C4-2B (cell line): ENCODE measurements around the gene RBM22.

Experiments used
- H3K27ac ChIP-seq: fragments of 450-650 bp; 2 replicates; pipeline ENCODE4 v1.5.1; 2017
- CTCF ChIP-seq: fragments of 450-650 bp; conservative IDR thresholded peaks from 2 replicates; pipeline ENCODE4 v1.5.1; 2017; ENCODE audit warnings: mild to moderate bottlenecking
- ZFX ChIP-seq: fragments of 450-650 bp; IDR thresholded peaks from 2 replicates; pipeline ENCODE4 v1.6.1; 2017

RBM22 gene

GRCh38 chr5:150644514-150644913 lies 56.3 kb downstream of the RBM22 start:
- TF ChIP-seq ZFX (no peak), CTCF (no peak)
- no peak overlapping the region for H3K27ac ChIP-seq

- no peak for TF ChIP-seq CTCF
- no peak for TF ChIP-seq ZFX
- H3K27ac ChIP-seq: no peak overlapping the region
Measured at GRCh38 chr5:150644058-150644457, 56.8 kb downstream of the RBM22 start.

DNA sequence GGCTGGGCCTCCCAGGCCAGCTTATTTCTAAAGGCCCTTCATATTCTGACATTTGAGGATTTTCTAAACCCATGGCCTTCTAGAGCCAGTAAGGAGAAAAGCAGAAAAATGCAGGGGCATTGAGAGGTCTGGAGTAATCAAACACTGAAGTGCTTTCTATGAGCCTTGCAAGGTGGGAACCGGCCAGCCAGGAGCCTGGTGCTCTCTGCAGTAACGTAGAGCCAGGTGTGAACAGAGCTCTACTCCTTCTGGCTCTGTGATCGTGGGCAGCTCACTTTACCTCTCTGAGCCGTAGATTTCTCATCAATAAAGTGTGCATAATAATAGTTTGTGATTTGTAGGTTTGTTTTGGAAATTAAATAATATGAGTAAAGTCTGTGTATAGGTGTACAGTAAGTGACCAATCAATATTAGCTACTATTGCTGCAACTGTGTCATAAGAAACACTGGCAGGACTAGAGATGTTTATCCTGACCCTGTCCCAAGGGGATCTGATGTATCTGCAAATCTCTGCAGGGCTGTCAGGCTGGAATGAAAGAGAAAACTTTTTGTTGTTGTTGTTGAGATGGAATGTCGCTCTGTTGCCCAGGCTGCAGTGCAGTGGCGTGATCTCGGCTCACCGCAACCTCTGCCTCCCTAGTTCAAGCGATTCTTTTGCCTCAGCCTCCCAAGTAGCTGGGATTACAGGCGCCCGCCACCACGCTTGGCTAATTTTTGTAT lies 57.7 kb downstream of the RBM22 start:
- H3K27ac ChIP-seq: no peak overlapping the region
- TF ChIP-seq CTCF (no peak), ZFX (no peak)

DNA sequence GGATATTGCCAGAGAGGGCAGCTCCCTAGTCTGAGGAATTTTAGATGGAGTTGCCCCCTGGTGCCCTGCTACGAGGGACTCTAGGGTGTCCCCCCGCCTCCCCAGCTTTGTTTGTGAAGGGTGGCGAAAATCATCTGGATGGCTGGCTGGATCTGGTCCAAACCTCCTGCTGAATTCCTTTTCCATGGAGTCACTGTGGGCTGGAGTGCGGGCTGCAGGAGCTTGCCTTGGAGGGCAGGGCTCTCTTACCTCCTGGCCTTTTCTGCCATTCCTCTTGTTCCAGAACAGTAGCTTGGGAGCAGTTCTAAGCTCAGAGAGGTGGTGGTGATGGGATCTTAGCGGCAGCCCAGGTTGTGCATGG lies 58.3 kb downstream of the RBM22 start:
- TF ChIP-seq CTCF (no peak), ZFX (no peak)

DNA sequence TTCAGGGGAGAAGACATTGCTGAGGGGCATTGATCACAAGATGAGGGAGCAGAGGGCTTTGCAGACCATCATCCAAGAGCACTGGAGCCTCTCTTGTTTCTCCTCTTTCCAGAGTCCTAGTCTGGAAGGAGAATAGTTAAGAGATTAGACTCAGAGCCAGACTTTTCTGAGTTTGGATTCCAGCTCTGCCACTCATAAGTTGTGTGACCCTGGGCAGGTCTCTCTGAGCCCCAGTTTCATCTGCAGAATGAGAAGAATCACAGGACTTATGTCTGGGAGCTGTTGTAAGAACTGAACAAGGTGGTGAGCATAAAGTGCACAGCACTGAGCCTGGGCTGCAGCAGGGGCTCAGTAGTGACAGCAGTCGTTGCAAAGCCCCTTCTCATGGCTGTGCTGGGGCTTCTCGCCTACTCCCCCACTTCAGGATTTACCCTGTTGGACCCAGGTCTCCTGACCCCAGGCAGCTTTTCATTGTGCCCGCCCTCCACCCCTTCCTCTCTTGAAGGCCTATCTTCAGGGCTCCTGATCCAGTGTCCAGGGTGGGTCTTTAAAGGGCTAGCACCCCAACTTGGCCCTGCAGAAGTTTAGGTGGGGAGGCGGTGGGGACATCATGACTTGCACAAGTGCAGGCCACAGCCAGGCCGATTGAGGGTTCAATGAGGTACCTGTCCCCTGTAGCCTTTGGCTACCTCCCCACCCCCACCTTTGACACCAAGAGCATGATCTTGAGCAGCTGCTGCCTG lies 58.9 kb downstream of the RBM22 start:
- no peak overlapping the region for H3K27ac ChIP-seq
- TF ChIP-seq ZFX: no peak
- no peak for TF ChIP-seq CTCF

More for the DNA sequence above, 58.3 kb downstream of the RBM22 start:
- H3K27ac ChIP-seq: no peak overlapping the region

GRCh38 chr5:150641006-150641570 lies 59.8 kb downstream of the RBM22 start:
- no peak overlapping the region for H3K27ac ChIP-seq

More at GRCh38 chr5:150641006-150641570, 59.8 kb downstream of the RBM22 start:
- TF ChIP-seq CTCF (no peak), ZFX (no peak)
